Measurements from ENCODE around the gene PGM2. TPM values are rescaled to one million over a fixed set of nuclear protein-coding genes. Genes with fewer than 3 reads are reported as not detected.

PGM2 gene
- total and polyA plus RNA-seq, 7 donors = 1.1 to 4.7 (median 2.5) TPM

- no peak for ATAC-seq
- no peak overlapping the region for H3K27ac ChIP-seq
- H3K9me3 ChIP-seq = no peaks in the 10 kb centered on the region
- no peak overlapping the region for H3K4me3 ChIP-seq
- peaks cover 0 to 3% (median 0%) of the 10 kb centered on the region in 3 donors for H3K27me3 ChIP-seq (ENCODE audit: insufficient read depth in 3 of 3, low read length in 2 of 3)
- 56 to 82% (median 65%) methylated on average over 3 of the region's 3 CpGs for WGBS, 3 donors
- intact Hi-C loops (cut with DNase I) = no loop called here
- TF ChIP-seq, protein P1, sequence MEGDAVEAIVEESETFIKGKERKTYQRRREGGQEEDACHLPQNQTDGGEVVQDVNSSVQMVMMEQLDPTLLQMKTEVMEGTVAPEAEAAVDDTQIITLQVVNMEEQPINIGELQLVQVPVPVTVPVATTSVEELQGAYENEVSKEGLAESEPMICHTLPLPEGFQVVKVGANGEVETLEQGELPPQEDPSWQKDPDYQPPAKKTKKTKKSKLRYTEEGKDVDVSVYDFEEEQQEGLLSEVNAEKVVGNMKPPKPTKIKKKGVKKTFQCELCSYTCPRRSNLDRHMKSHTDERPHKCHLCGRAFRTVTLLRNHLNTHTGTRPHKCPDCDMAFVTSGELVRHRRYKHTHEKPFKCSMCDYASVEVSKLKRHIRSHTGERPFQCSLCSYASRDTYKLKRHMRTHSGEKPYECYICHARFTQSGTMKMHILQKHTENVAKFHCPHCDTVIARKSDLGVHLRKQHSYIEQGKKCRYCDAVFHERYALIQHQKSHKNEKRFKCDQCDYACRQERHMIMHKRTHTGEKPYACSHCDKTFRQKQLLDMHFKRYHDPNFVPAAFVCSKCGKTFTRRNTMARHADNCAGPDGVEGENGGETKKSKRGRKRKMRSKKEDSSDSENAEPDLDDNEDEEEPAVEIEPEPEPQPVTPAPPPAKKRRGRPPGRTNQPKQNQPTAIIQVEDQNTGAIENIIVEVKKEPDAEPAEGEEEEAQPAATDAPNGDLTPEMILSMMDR (IDR thresholded peaks at IDR 0.05) = no peak
- DNase-seq = no peak
- H3K4me1 ChIP-seq = peaks cover 12% of the 10 kb centered on the region
- H3K36me3 ChIP-seq (ENCODE audit: insufficient read depth in 1 of 2, low read depth in 1 of 2) = no peaks in the 10 kb centered on the region
Observed at GRCh38 chr4:37903901-37904300, 77.4 kb downstream of the PGM2 start.

- no peaks in the 10 kb centered on the region for H3K27me3 ChIP-seq (ENCODE audit: insufficient read depth in 3 of 3, low read length in 2 of 3)
- peaks cover 21% of the 10 kb centered on the region for H3K4me1 ChIP-seq
- TF ChIP-seq, protein P1 (IDR thresholded peaks at IDR 0.05) = no peak
- no peak overlapping the region for H3K27ac ChIP-seq
- DNase-seq (no peak), ATAC-seq (no peak)
- H3K9me3 ChIP-seq = no peaks in the 10 kb centered on the region
- 84 to 96% (median 91%) methylated on average over 3 of the region's 3 CpGs for WGBS, 3 donors
- intact Hi-C loops (cut with DNase I) = no loop called here
- H3K36me3 ChIP-seq (ENCODE audit: insufficient read depth in 1 of 2, low read depth in 1 of 2) = no peaks in the 10 kb centered on the region
- H3K4me3 ChIP-seq = no peak overlapping the region
Observed at GRCh38 chr4:37904824-37905223, 78.3 kb downstream of the PGM2 start.

DNA sequence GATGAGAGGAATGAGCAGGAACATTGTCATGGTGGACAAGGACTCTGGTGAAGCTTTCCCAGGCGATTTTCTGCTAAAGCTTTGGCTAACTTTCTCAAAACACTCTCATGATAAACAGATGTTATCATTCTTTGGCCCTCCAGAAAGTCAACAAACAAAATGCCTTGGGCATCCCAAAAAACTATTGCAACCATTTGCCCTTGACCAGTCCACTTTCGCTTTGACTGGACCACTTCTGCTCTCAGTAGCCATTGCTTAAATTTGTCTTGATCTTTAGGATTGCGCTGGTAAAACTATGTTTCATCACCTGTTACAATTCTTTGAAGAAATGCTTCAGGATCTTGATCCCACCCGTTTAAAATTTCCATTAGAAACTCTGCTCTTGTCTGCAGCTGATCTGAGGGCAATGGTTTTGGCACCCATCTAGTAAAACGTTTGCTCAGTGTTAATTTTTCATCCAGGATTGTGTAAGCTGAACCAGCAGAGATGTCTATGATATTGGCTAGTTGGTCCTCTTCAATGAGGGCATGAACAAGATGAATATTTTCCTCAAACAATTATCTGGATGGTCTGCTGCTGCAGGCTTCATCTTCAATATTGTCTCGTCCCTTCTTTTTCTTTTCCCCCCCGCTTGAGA lies 79.2 kb downstream of the PGM2 start:
- H3K27ac ChIP-seq = no peak overlapping the region
- TF ChIP-seq, protein P1 (IDR thresholded peaks at IDR 0.05) = no peak
- intact Hi-C loops (cut with DNase I) = no loop called here
- no peak for DNase-seq
- H3K36me3 ChIP-seq (ENCODE audit: insufficient read depth in 1 of 2, low read depth in 1 of 2) = no peaks in the 10 kb centered on the region
- WGBS, 3 donors = 68 to 78% (median 71%) methylated on average over 7 of the region's 7 CpGs
- H3K27me3 ChIP-seq (ENCODE audit: insufficient read depth in 3 of 3, low read length in 2 of 3) = no peaks in the 10 kb centered on the region
- ATAC-seq = no peak
- no peak overlapping the region for H3K4me3 ChIP-seq
- H3K9me3 ChIP-seq = no peaks in the 10 kb centered on the region
- H3K4me1 ChIP-seq = peaks cover 29% of the 10 kb centered on the region

DNA sequence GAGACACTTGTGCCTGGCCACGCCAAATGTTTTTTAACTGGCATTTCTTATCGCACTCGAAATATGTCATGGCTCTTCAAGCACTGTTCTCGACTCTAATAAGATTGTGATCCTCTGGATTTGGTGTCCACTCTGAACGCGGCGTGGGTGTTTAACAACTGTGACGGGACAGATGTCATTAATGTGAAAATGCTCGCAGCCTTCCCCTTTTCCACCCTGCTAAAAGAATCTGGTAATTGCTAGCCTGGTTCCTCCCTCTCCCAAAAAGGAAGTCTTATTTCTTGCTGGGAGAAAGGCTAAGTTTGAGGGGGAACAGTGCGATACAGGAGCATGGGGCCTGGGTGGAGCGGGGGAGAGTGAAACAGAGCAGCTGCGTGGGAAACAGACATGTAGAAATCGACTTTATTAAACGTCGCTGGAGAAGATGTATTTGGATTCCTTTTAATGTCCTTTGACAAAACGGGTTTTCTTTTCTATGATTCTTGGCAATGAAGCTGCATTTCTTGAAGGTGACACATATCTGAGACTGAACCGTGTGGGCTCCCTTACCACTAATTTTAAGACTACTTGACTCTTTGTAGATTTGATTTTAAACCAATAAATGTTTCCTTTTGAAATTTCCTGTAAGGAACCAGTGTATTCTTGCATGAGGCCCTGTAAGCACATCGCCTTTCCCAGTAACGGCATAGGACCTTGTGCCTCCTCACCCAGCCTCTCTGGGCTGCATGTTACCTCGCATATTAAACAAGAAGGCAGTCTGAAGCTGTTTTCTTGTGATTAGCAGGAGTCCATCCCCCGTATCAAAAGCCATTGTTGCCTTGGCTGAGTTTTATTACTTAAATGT lies 82.2 kb downstream of the PGM2 start:
- TF ChIP-seq, protein P1 (IDR thresholded peaks at IDR 0.05) = no peak
- peaks cover 29% of the 10 kb centered on the region for H3K4me1 ChIP-seq
- intact Hi-C loops (cut with DNase I) = no loop called here

More for the DNA sequence above, 82.2 kb downstream of the PGM2 start:
- H3K9me3 ChIP-seq = no peaks in the 10 kb centered on the region
- ATAC-seq = peak; percentile 25 to 45 (median 28)
- peak overlapping the region; percentile 19 for H3K4me3 ChIP-seq
- H3K36me3 ChIP-seq (ENCODE audit: insufficient read depth in 1 of 2, low read depth in 1 of 2) = no peaks in the 10 kb centered on the region
- peak overlapping the region; percentile 60 for H3K27ac ChIP-seq
- 35 to 49% (median 39%) methylated on average over 21 of the region's 21 CpGs for WGBS, 3 donors
- DNase-seq = no peak
- H3K27me3 ChIP-seq (ENCODE audit: insufficient read depth in 3 of 3, low read length in 2 of 3) = no peaks in the 10 kb centered on the region

Measured in psoas muscle (tissue), 8 donors.